HG03342 (cell line): ENCODE results near the gene RAPGEF1.
"Not testable (repeated sequence)": the region's sequence is repeated elsewhere in the genome, so short reads cannot be mapped to it uniquely, and the experiment has no call there.

Source experiments
- ATAC-seq: cut with Tn5 transposase; IDR thresholded peaks from one replicate; pipeline ENCODE4 v1.9.1; 2021; ENCODE audit warnings: mild to moderate bottlenecking, moderate library complexity; ENCODE audit not compliant: unreplicated experiment

Gene RAPGEF1

GRCh38 chr9:131692612-131693562 is 47.0 kb downstream of the RAPGEF1 start:
- ATAC-seq, result no peak

DNA sequence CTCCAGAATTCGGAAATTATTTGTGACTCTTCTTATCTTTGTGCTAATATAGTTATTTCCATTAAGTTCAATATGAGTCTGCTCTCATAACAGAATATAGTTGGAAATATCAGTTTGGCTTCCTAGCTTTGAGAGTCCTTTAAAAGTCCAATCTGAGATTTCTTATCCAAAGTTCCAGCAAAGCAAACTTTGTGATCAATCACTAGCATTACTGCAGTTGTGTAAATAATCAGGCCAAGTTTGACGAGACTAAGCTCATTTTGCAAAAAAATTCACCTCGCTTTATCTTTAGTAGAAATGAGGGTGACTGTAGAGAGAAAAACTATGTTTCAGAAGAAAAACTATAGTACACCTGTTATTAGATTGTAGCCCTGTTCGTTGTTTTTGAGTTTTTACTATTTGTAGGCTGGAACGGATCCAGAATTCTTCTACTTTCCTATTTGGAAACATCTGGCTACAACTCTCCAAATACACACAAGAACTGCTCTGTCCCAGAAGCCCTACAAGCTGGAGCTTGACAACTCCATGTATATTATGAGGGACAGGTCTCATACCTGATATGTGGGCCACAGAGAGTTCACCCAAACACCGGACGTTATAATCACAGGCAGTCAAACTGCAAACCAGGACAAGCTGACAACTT is 47.8 kb downstream of the RAPGEF1 start:
- ATAC-seq, result no peak

- ATAC-seq, result no peak
Measured at GRCh38 chr9:131690941-131691573, 48.8 kb downstream of the RAPGEF1 start.

DNA sequence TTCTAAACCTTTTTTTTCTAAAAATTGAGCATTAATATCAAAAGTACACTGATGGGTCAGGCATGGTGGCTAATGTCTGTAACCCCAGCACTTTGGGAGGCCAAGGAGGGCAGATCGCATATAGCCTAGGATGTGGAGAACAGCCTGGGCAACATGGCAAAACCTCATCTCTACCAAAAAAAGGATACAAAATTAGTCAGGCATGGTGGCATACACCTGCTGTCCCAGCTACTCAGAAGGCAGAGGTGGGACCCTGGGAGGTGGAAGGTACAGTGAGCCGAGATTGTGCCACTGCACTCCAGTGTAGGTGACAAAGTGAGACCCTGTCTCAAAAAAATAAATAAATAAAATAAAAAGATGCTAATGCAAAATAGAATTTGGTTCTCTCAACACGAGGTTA is 49.4 kb downstream of the RAPGEF1 start:
- no peak for ATAC-seq

- no peak for ATAC-seq
Measured at GRCh38 chr9:131688377-131688776, 51.5 kb downstream of the RAPGEF1 start.

- ATAC-seq, result no peak
Measured at GRCh38 chr9:131685753-131686706, 53.8 kb downstream of the RAPGEF1 start.

DNA sequence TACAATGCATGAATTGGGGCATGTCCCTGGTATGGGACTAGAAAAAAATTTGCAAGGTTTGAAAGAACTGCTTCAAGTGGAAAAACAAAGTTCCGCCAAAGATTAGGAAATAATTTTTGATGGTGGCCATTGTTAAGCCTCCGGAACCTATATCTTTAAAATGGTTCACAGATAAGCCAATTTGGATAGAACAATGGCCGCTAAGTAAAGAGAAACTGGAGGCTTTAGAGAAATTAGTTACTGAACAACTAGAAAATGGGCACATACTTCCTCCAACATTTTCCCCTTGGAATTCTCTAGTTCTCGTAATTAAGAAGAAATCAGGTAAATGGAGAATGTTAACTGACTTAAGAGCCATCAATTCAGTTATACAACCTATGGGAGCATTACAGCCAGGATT is 56.8 kb downstream of the RAPGEF1 start:
- not testable (repeated sequence) for ATAC-seq

DNA sequence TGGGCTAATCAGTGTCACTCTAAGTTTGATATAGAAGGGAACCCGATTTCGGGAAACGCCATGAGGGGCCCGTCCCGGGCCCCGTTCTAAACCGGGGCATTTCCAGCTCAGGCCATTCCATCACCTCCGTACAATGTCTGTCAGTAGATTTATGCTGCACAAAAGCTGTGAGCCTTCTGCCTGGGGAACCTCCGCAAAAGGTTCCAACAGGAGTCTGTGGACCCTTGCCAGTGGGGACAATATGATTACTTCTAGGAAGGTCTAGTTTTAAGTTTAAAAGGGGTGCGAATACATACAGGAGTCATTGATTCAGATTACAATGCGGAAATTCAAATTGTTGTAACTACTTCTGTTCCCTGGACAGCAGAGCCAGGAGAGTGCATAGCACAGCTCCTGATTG is 57.6 kb downstream of the RAPGEF1 start:
- no peak for ATAC-seq

DNA sequence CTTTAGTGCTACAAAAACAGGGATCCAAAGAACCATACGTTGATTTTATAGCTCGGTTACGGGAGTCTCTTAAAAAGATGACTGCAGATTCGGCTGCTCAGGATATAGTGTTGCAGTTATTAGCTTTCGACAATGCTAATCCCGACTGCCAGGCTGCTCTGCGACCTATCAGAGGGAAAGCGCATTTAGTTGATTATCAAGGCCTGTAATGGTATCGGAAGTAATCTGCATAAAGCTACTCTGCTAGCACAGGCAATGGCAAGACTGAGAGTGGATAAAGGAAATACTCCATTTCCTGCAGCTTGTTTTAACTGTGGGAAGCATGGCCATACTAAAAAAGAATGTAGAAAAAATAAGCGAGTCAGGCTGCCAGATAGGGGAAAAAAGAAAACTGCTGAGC is 58.0 kb downstream of the RAPGEF1 start:
- ATAC-seq, result not testable (repeated sequence)

- not testable (repeated sequence) for ATAC-seq
Measured at GRCh38 chr9:131681108-131681507, 58.8 kb downstream of the RAPGEF1 start.

- no peak for ATAC-seq
Measured at GRCh38 chr9:131679261-131680020, 60.4 kb downstream of the RAPGEF1 start.

DNA sequence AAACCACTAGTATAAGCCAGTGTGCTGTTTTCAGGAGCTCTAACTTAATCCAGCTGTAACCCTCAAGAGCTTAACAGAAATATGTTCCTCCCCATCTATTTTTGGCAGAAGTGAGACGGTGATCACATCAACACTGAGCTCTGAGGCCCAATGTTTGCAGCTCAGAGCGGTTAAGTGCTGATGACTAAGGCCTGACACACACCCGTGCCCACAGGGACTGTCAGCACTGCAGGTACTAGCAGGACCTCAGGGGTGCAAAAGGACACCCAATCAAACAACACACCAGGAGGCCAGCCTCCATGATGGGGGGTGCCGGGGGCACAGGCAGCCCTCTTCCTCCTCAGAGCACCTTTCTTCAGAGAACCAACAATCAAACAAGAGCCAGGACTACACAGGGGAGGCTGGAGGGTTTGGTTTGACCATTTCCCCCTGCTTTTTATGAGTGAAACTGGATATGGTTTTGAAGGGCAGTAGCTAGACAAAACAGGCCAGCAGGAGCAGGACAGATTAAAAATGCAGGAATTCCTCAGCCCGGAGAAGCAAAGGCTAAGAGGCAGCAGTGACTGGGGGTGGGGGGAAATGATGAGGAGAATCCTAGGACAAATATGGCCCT is 61.3 kb downstream of the RAPGEF1 start:
- peak; percentile 83 for ATAC-seq

DNA sequence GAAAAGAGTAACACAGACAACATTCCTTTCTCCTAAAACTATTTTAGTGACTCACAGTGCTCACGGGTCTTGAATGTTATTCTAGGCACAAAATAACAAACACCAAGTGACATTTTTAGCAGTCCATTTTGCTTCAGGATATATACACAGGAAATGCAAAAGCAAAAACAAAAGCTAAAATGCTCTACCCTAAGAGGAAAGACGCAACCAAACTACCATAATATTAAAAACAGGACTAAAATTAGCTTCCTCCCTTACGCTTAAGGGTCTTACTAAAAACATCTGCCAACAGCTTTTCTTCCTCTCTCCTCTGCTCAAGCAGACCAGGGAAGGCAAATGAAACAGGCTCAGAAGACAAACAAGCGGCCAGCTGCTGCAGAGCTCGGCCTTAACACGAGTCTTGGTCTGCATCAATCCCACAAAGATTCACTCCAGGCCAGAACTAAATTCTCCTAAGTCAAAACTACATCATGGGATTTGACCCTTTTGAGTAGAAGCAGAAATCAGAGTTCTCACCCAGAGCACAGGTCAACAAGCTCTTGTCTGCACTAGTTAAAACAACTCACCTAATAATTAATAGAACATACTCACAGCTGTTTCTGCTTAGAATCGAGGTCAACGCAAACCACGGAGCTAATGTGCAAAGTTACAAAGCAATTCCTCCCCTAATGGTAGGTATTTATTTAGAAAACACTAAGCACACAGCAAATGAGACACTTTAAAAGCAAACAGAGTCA is 62.3 kb downstream of the RAPGEF1 start:
- ATAC-seq, result no peak

DNA sequence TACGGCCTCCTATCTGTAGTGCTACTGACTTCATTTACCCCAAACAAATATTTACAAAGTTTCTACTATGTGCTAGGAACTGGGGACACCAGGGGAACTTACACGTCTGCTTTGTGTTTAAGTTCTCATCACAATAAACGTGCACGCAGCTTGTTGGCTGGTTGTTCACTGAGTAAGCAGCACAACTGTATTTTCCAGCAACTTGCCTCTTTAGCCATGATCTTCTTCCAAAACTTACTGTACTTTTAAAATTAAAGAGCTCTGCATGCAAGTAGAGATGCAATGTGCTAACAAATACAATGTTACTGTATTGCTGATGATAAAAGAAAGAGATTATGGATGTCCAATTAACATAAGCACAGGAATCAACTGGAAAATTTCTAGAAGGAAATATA is 62.8 kb downstream of the RAPGEF1 start:
- no peak for ATAC-seq

GRCh38 chr9:131676431-131676972 is 63.4 kb downstream of the RAPGEF1 start:
- ATAC-seq, result peak; percentile 33

DNA sequence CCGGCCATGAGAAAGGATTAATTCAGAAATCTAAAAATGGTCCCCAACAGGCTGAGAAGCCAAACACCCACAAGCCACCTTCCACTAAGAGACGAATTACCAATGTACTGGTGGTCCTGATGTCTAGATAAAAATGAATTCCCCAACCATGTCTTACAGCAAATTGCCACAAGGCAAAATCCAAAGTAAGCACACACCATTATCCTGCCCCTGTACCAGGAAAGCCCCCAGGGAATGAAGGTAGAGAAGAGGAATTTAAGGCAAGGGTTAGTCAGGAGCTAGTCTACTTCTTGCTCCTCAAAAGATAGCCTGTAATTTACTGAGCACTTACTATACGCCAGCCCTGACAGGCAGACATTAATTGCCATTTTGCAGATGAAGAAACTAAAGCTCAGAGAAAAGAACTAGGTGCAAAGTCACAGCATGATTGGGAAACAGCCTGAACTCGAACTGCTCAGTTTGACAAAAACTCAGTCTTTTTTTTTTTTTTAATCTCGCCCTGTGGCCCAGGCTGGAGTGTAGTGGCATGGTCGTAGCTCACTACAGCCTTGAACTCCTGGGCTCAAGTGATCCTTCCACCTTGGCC is 64.3 kb downstream of the RAPGEF1 start:
- no peak for ATAC-seq

GRCh38 chr9:131674425-131675421 is 65.2 kb downstream of the RAPGEF1 start:
- ATAC-seq, result no peak
